GM12872 (cell line): ENCODE results near the gene NCK2.

ENCODE experiments used
- TF ChIP-seq, protein P1 (sequence below): IDR thresholded peaks from 3 replicates; pipeline ENCODE4 v1.5.1; 2011; ENCODE audit warnings: low read depth, mild to moderate bottlenecking, low read length, moderate library complexity; ENCODE audit not compliant: insufficient read depth

The NCK2 gene

GRCh38 chr2:105824446-105824845 is 79.7 kb downstream of the NCK2 start:
- TF ChIP-seq, protein P1, sequence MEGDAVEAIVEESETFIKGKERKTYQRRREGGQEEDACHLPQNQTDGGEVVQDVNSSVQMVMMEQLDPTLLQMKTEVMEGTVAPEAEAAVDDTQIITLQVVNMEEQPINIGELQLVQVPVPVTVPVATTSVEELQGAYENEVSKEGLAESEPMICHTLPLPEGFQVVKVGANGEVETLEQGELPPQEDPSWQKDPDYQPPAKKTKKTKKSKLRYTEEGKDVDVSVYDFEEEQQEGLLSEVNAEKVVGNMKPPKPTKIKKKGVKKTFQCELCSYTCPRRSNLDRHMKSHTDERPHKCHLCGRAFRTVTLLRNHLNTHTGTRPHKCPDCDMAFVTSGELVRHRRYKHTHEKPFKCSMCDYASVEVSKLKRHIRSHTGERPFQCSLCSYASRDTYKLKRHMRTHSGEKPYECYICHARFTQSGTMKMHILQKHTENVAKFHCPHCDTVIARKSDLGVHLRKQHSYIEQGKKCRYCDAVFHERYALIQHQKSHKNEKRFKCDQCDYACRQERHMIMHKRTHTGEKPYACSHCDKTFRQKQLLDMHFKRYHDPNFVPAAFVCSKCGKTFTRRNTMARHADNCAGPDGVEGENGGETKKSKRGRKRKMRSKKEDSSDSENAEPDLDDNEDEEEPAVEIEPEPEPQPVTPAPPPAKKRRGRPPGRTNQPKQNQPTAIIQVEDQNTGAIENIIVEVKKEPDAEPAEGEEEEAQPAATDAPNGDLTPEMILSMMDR, result no peak

DNA sequence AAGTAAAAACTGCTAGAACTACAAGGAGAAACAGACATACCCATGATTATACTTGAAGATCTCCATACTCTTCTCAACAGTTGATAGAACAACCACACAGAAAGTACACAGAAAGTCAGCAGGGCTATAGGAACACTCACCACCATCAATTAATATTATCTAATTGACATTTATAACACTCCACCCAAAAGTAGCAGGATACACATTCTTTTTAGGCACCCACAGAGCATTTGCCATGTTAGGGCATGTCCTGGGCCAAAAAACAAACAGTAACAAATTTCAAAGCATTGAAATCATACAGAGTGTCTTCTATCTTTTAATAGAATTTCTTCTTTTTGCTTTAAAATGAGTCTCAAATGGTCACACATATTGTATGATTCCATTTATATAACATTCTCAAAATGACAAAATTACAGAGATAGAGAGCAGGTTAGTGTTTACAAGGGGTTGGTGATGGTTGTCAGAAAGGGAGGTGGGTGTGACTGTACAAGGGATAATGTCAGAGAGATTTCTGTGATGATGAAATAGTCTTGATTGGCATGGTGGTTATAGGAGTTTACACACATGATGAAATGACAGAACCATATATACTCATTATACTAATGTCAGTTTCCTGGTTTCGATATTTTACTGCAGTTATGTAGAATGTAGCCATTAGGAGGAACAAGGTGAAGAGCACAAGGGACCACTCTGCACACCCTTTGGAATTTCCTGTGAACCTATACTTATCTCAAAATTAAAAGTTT is 82.8 kb downstream of the NCK2 start:
- TF ChIP-seq, protein P1, result no peak

DNA sequence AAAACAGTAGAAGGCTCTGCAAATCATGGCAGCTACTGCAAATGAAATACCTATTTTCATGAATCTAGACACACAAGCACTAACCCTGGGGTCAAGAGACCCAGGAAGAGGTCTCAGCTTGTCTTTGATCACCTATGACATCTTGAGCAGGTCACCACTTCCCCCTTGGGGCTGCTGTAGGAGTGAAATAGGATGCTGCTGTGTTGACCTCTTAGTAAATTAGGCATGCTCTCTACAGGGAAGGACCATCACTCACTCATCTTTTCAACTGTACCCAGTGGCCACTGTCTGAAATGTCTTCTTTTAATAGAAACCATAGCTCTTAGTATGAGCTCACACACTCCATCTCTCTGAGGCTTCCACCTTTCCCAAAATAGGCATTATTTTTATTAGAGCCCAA is 83.8 kb downstream of the NCK2 start:
- TF ChIP-seq, protein P1, result no peak

- TF ChIP-seq, protein P1, result no peak
These were observed 90.2 kb downstream of the NCK2 start for GRCh38 chr2:105834931-105835330.

- TF ChIP-seq, protein P1, result no peak
These were observed 91.6 kb downstream of the NCK2 start for GRCh38 chr2:105836341-105836740.

- TF ChIP-seq, protein P1, result no peak
These were observed 92.4 kb downstream of the NCK2 start for GRCh38 chr2:105836840-105837692.

- TF ChIP-seq, protein P1, result no peak
These were observed 95.1 kb downstream of the NCK2 start for GRCh38 chr2:105839793-105840192.
